Adrenal gland (tissue), 5 donors: Measurements from ENCODE around the gene ADAM19.

Source experiments
- POLR2A ChIP-seq, 2 donors: fragments of 450-650 bp; IDR thresholded peaks; one replicate each; pipeline ENCODE4 v1.6.1; 2017; ENCODE audit warnings: antibody characterized with exemption in 2 of 2, mild to moderate bottlenecking in 2 of 2, moderate library complexity in 1 of 2
- TF ChIP-seq, protein P1 (sequence below), 6 experiments: fragments of 450-650 bp in 4 of 6; fragments of 200-600 bp in 2 of 6; sonication (generic) in 1 of 6; IDR thresholded peaks; 1 replicate in 5 of 6; 2 replicates in 1 of 6; pipeline versions ENCODE4 v1.5.1 to v1.8.0; 2016 to 2021; ENCODE audit warnings: antibody characterized with exemption in 6 of 6, mild to moderate bottlenecking in 2 of 6, moderate library complexity in 1 of 6
- donor health status: DM: no; HTN: no; CAD: no.

- TF ChIP-seq, protein P1, sequence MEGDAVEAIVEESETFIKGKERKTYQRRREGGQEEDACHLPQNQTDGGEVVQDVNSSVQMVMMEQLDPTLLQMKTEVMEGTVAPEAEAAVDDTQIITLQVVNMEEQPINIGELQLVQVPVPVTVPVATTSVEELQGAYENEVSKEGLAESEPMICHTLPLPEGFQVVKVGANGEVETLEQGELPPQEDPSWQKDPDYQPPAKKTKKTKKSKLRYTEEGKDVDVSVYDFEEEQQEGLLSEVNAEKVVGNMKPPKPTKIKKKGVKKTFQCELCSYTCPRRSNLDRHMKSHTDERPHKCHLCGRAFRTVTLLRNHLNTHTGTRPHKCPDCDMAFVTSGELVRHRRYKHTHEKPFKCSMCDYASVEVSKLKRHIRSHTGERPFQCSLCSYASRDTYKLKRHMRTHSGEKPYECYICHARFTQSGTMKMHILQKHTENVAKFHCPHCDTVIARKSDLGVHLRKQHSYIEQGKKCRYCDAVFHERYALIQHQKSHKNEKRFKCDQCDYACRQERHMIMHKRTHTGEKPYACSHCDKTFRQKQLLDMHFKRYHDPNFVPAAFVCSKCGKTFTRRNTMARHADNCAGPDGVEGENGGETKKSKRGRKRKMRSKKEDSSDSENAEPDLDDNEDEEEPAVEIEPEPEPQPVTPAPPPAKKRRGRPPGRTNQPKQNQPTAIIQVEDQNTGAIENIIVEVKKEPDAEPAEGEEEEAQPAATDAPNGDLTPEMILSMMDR (IDR thresholded peaks at IDR 0.05), result no peak
- TF ChIP-seq POLR2A (IDR thresholded peaks at IDR 0.05), result no peak
Measured at GRCh38 chr5:157486221-157486681, 89.3 kb downstream of the ADAM19 start.
